ENCODE data around the gene AQP7.

The AQP7 gene

GRCh38 chr9:33437898-33438297 lies 35.5 kb upstream of the AQP7 start:
- TF ChIP-seq, protein P1, sequence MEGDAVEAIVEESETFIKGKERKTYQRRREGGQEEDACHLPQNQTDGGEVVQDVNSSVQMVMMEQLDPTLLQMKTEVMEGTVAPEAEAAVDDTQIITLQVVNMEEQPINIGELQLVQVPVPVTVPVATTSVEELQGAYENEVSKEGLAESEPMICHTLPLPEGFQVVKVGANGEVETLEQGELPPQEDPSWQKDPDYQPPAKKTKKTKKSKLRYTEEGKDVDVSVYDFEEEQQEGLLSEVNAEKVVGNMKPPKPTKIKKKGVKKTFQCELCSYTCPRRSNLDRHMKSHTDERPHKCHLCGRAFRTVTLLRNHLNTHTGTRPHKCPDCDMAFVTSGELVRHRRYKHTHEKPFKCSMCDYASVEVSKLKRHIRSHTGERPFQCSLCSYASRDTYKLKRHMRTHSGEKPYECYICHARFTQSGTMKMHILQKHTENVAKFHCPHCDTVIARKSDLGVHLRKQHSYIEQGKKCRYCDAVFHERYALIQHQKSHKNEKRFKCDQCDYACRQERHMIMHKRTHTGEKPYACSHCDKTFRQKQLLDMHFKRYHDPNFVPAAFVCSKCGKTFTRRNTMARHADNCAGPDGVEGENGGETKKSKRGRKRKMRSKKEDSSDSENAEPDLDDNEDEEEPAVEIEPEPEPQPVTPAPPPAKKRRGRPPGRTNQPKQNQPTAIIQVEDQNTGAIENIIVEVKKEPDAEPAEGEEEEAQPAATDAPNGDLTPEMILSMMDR (IDR thresholded peaks at IDR 0.05; ENCODE audit: poor library complexity, severe bottlenecking) = no peak
- Histone ChIP-seq H3K4me3 (ENCODE audit: severe bottlenecking) (no peak overlapping the region), H3K27ac (ENCODE audit: poor library complexity, severe bottlenecking) (no peak overlapping the region), H3K36me3 (ENCODE audit: low read depth) (no peaks in the 10 kb centered on the region), H3K9me3 (ENCODE audit: severe bottlenecking) (no peaks in the 10 kb centered on the region), H3K4me1 (ENCODE audit: insufficient read depth, poor library complexity, severe bottlenecking) (peaks cover 11% of the 10 kb centered on the region), H3K27me3 (ENCODE audit: insufficient read depth, poor library complexity, severe bottlenecking) (no peaks in the 10 kb centered on the region)
- ATAC-seq (ENCODE audit: low read depth) = no peak
- no peak for DNase-seq (ENCODE audit: low spot score)

DNA sequence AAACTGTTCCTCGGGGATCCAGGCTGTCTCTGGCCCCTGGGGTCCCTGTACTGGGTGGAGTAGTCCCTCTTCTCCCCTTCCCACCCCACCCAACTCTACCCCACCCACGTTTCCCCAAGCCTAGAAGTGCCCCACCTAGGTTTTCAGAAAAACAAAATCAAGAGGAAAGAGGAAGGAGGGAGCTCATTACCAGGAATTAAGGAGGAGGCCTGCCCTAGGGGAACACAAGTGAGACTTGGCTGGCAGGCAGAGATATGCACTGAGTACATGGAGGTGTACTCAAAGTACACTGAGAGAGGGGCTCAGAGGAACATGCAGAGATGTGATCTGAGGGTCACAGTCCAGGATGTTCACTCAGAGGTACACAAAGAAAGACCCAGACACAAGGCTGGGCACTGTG lies 34.8 kb upstream of the AQP7 start:
- TF ChIP-seq, protein P1 (IDR thresholded peaks at IDR 0.05; ENCODE audit: poor library complexity, severe bottlenecking) = no peak
- no peak for DNase-seq (ENCODE audit: low spot score)
- no peaks in the 10 kb centered on the region for H3K36me3 ChIP-seq (ENCODE audit: low read depth)
- no peak overlapping the region for H3K4me3 ChIP-seq (ENCODE audit: severe bottlenecking)
- peaks cover 6% of the 10 kb centered on the region for H3K4me1 ChIP-seq (ENCODE audit: insufficient read depth, poor library complexity, severe bottlenecking)
- no peak overlapping the region for H3K27ac ChIP-seq (ENCODE audit: poor library complexity, severe bottlenecking)
- no peaks in the 10 kb centered on the region for H3K27me3 ChIP-seq (ENCODE audit: insufficient read depth, poor library complexity, severe bottlenecking)
- H3K9me3 ChIP-seq (ENCODE audit: severe bottlenecking) = no peaks in the 10 kb centered on the region
- no peak for ATAC-seq (ENCODE audit: low read depth)

- DNase-seq (ENCODE audit: low spot score) (no peak), ATAC-seq (ENCODE audit: low read depth) (peak; percentile 29; the same call in 1 of the 3 replicates)
- H3K27ac ChIP-seq (ENCODE audit: poor library complexity, severe bottlenecking) = no peak overlapping the region
- no peaks in the 10 kb centered on the region for H3K27me3 ChIP-seq (ENCODE audit: insufficient read depth, poor library complexity, severe bottlenecking)
- no peak overlapping the region for H3K4me3 ChIP-seq (ENCODE audit: severe bottlenecking)
- H3K4me1 ChIP-seq (ENCODE audit: insufficient read depth, poor library complexity, severe bottlenecking) = peaks cover 8% of the 10 kb centered on the region
- TF ChIP-seq, protein P1 (IDR thresholded peaks at IDR 0.05; ENCODE audit: poor library complexity, severe bottlenecking) = no peak
- H3K36me3 ChIP-seq (ENCODE audit: low read depth) = no peaks in the 10 kb centered on the region
- no peaks in the 10 kb centered on the region for H3K9me3 ChIP-seq (ENCODE audit: severe bottlenecking)
Observed at GRCh38 chr9:33436445-33436844, 34.1 kb upstream of the AQP7 start.

- no peaks in the 10 kb centered on the region for H3K36me3 ChIP-seq (ENCODE audit: low read depth)
- no peaks in the 10 kb centered on the region for H3K9me3 ChIP-seq (ENCODE audit: severe bottlenecking)
- no peak overlapping the region for H3K4me3 ChIP-seq (ENCODE audit: severe bottlenecking)
- H3K27ac ChIP-seq (ENCODE audit: poor library complexity, severe bottlenecking) = no peak overlapping the region
- TF ChIP-seq, protein P1 (IDR thresholded peaks at IDR 0.05; ENCODE audit: poor library complexity, severe bottlenecking) = no peak
- DNase-seq (ENCODE audit: low spot score) = no peak
- peaks cover 9% of the 10 kb centered on the region for H3K4me1 ChIP-seq (ENCODE audit: insufficient read depth, poor library complexity, severe bottlenecking)
- no peaks in the 10 kb centered on the region for H3K27me3 ChIP-seq (ENCODE audit: insufficient read depth, poor library complexity, severe bottlenecking)
- no peak for ATAC-seq (ENCODE audit: low read depth)
Observed at GRCh38 chr9:33435821-33436277, 33.5 kb upstream of the AQP7 start.

DNA sequence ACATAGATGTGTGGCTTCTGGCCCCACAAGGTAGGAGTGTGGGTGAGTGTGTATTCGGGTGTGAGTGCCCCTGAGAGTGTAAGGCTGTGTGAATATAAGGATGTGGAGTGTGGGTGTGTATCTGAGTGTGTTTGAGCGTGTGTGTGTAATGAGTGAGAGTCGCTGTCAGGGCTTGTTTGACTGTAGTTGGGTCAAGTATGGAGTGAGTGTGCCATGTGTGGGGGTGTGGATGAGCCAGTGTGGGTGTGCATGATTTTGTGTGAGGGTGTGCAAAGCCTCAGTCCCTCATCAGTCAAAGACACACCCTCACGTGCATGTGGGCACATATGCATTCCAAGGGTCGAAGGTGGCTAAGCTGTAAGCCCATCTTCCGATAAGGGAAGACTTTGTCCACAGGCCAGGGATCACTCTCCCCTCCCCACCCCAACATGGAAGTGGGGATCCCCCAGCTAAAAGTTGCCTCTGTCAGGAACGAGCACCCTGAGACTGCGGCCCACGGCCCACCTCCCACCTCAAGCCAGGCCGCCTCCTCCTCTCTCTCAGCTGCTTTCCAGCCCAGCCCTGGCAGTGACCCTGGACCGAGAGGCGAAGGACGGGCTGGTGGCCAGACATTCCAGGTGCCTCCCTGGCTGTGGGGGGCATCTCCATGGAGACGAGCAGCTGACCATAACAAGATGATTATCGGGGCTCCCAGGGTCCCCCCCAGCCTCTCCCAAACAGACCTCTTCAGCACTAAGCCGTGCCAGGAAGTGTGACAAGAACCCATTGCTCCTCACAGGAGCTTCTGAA lies 32.1 kb upstream of the AQP7 start:
- Histone ChIP-seq H3K9me3 (ENCODE audit: severe bottlenecking) (no peaks in the 10 kb centered on the region), H3K4me1 (ENCODE audit: insufficient read depth, poor library complexity, severe bottlenecking) (peaks cover 6% of the 10 kb centered on the region)
- no peak for ATAC-seq (ENCODE audit: low read depth)

More for the DNA sequence above, 32.1 kb upstream of the AQP7 start:
- TF ChIP-seq, protein P1 (IDR thresholded peaks at IDR 0.05; ENCODE audit: poor library complexity, severe bottlenecking) = no peak
- no peaks in the 10 kb centered on the region for H3K27me3 ChIP-seq (ENCODE audit: insufficient read depth, poor library complexity, severe bottlenecking)
- no peak overlapping the region for H3K27ac ChIP-seq (ENCODE audit: poor library complexity, severe bottlenecking)
- no peak overlapping the region for H3K4me3 ChIP-seq (ENCODE audit: severe bottlenecking)
- no peak for DNase-seq (ENCODE audit: low spot score)
- no peaks in the 10 kb centered on the region for H3K36me3 ChIP-seq (ENCODE audit: low read depth)
